Stomach (tissue), 4 donors: ENCODE measurements around the gene PDIA6.

Source experiments
- CTCF ChIP-seq, 7 experiments: fragments of 450-650 bp in 4 of 7; fragments of 200-600 bp in 3 of 7; sonication (generic) in 3 of 7; IDR thresholded peaks; one replicate each; pipeline ENCODE4 v1.5.1; 2016 to 2019; ENCODE audit warnings: antibody characterized with exemption in 7 of 7, control low read depth in 2 of 7, mild to moderate bottlenecking in 1 of 7
- POLR2AphosphoS5 ChIP-seq, 3 donors: sonication (generic); formaldehyde crosslinking; IDR thresholded peaks; one replicate each; pipeline ENCODE4 v1.6.1; 2016; ENCODE audit warnings: antibody characterized with exemption in 3 of 3

GRCh38 chr2:10786240-10786982, 26.2 kb downstream of the PDIA6 start:
- TF ChIP-seq POLR2AphosphoS5 (IDR thresholded peaks at IDR 0.05): no peak
- no peak for TF ChIP-seq CTCF (IDR thresholded peaks at IDR 0.05)
